GM21786 (cell line): Measurements from ENCODE around the gene ZBTB7B.

Experiments
- ATAC-seq: cut with Tn5 transposase; IDR thresholded peaks from one replicate; pipeline ENCODE4 v1.9.1; 2021; ENCODE audit not compliant: unreplicated experiment

Gene ZBTB7B

DNA sequence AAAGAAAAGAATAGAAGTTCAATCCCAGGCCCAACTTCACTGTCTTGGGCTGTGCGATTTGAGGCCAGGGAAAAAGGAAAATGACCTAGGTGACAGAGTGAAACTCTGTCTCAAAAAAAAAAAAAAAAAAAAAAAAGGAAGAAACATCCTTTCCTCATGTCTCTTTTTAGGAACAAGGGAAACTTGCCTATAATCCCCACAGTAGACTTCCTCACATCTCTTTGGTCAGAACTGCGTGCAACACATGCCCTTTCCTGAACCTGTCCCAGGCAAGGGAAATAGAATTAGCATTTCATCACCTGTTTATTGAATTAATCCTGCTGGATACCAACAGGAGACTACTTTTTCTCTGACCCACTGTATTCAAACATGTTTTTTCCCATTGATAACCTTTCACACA is 33.3 kb downstream of the ZBTB7B start:
- no peak for ATAC-seq

DNA sequence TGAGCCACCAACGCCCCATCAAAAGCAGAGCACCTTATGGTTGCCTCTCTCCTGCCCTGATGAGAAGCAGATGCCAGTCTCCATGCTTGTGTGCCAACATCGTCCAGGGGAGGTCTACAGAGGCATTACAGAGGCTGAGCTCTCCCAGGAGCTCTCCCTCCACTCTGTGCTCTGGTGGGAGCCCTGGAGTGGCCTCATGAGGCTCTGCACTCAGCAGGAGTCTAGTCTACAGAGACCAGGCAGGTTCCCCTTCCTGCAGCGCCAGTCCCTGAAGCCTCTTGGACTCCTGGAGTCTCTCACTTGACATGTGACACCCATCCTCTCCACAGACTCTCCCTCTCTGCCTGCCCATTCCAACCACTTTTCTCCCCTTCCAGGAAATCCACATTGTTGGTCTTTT is 34.4 kb downstream of the ZBTB7B start:
- no peak for ATAC-seq

DNA sequence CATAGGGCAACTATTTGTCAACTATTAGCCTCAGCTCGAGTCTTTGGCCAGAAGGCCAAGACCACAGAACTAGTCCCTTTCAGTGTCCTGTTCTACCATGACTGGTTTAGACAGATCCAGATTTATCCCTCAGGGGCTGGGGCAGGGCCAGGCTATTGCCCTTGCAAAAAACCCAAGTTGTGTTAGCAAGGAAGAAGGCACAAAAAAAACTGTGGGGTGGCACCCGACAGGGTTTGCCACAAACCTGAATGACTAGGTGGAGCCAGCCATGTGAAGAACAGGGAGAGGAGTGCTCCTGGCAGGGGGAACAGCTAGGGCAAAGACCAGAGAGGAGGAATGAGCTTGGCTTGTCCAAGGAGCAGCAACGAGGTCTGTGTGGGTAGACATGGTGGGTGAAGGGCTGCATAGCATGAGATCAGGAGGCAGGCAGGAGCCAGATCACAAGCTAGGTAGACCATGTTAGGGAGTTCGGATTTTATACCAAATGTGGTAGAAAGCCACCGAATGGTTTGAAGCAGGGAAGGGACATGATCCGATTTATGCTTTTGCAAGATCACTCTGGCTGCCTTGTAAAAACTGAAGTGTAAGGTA is 35.3 kb downstream of the ZBTB7B start:
- ATAC-seq: no peak

DNA sequence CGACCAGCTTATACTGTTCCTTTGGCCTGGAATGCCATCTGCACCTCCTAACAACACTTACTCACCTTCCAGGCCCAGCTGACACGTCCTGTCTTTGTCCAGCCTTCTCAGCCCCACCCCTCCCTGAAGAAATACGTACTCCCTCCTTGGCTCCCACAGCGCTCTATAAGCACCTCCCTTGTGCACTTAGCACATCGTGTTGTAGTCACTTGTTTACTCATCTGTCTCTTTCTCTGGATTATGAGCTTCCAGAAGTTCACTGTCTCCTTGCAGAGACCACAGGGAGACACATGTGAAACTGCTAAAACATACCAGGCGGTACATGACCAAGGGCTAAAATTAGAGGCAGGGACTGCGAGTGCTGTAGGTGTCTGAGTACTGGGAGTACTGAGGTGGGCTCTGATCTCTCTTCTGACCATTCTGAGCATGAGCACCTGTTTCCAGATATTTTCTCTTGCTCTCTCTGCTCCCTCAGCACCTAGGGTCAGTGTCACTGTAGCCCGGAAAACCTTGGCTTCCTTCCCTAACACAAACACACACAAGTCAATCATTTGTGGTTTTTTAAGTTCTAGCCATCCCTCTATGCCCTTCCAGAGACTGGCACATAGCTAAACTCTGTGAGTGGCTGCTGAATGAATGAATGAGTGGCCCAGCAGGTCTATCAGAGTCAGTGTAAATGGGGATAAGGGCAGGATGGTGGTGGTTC is 36.2 kb downstream of the ZBTB7B start:
- ATAC-seq: no peak

DNA sequence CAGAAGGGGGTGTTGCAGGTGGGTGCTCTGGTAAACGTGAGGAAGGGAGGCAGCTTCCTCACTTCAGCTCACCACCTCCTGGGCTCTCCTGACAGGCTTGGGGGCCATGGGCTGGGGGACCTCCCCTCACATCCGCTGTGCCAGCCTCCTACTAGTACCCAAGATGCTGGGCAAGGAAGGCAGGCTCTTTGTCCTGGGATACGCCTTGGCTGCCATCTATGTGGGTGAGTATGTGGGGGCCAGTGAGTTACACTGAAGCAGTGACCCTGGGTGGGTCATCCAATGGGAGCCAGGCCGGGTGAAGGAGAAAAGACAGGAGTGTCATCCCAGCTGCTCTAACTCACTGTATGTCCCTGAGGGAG is 36.7 kb downstream of the ZBTB7B start:
- ATAC-seq: no peak

DNA sequence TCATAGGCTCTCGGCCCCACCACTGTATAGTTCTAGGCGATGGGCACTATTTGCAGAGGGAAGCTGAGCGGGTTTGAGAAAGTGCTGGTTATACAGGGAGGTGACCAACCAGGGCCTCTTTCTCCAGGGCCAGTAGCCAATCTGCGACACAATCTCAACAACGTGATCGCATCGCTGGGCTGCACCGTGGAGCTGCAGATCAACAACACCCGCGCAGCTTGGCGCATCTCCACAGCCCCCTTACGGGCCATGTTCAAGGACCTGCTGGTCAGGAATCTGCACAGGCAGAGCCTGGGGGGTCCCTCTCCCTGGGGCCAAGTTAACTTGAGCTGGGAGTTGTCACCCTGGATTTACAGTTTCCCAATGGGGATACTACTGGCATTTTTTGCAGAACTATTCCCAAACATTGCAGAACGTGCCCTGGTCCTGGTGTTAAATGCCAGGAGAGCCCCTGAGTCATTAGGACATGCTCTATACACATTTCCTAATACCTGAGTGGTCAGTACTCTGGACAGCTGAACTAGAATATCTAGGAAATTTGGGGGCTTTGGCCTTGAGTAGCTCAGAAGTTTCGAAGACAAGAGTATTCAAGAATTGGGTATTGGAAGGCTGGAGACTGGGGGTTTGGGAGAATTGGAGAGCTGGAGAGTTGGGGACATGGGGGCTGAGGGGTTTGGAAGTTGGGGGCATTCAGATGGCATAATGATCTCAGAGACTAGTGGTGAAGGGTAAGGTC is 37.9 kb downstream of the ZBTB7B start:
- no peak for ATAC-seq

DNA sequence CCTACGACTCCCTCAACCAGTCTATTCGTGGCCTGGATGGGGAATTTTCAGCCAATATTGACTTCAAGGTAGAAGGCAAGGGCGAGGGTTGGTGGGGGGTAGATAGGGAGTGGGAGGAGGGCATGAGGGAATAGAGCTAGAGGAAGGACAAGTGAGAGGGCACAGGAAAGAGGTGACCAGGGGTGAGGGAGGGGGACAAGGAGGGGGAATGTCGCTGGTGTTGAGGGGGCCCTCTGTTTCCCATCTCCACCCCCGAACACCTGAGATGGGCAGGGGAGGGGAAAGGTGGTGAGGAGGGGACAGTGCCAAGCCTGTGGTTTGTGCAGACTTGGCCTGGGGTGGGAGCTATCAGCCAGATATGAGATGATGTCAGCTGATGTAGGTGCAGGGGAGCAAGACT is 40.2 kb downstream of the ZBTB7B start:
- no peak for ATAC-seq

DNA sequence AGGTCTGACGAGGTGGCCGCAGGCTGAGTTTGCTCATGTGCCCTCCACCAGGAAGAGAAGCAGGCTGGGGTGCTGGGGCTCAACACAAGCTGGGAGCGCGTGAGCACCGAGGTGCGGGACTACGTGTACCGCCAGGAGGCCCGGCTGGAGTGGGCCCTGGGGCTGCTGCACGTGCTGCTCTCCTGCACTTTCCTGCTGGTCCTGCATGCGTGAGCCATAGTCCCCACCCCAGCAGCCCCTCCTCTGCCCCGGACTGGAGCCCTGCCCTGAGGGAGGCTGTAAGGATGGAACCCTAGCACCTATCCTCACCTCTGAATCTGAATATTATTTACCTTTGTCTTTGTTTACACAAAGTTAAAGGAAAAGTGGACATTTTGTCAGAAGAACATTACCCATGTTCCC is 40.7 kb downstream of the ZBTB7B start:
- no peak for ATAC-seq

DNA sequence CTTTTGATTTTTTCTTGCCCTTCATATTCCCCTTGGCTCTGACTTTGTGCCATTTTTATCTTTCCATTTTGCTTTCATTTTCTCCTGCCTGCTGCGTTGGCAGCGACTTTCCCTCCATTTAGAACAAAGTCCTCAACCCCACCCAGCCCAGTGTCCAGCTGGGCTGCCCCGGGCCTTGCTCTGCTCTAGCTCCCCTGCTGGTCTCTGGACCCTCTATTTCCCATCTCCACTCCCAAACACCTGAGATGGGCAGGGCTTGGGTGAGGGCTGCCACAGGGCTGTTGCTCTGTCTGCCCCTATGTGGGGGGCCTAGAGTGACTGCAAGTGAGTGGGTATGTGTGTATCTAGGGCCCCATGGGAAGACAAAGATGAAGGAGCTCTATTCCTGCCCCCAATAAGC is 41.2 kb downstream of the ZBTB7B start:
- ATAC-seq: no peak

DNA sequence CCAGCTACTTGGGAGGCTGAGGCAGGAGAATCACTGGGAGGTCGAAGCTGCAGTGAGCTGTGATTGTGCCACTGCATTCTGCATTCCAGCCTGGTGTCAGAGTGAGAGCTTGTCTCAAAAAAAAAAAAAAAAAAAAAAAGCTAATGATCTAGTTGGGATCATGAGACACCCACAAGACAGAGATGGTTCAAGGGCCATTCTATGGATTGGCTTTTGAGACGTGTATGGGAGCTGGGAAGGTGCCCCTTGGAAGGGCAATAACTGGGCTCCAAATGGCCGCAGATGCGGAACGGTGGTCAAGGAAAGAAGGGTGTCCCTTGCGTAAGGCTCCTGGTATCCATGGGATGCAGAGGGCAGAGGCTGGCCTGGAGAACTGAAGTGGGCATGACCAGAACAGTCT is 41.8 kb downstream of the ZBTB7B start:
- no peak for ATAC-seq

DNA sequence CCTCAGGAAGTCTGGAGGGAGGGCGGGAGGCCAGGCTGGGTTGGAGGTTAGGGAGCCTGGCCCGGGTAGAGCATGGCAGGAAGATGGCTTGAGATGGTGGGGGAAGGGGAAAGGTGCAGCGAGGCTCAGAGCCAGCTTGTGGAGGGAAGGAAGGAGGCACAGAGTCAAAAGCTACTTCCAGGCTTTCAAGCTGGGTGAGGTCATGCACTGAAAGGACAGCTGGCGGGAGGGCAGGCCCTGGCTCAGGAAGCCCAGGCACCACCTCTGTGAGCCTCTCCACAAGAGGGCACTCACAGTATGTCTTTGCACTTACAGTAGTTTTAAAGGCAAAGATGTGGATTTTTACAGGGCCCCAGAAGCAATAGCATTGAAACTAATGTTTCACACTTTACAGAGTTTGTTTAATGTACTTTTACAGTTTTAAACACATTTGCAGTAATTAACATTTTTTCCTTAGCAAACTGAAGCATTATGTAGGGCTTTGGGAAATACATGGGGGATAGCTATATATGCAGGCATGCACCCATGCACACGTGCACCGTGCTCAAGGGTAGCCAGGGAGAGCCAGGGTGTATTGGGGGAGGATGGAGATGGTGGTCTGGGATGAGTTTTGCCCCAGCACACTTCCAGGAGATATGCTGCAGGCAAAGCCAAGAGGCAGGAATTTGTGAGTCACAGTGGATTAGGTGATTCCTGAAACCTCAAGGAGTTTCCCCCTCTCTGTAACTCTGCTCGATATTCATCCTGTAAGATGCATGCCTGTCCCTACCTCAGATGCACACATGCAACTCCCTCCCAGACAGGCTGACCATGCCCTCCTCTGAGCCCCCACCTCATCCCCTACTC is 42.4 kb downstream of the ZBTB7B start:
- ATAC-seq: no peak

DNA sequence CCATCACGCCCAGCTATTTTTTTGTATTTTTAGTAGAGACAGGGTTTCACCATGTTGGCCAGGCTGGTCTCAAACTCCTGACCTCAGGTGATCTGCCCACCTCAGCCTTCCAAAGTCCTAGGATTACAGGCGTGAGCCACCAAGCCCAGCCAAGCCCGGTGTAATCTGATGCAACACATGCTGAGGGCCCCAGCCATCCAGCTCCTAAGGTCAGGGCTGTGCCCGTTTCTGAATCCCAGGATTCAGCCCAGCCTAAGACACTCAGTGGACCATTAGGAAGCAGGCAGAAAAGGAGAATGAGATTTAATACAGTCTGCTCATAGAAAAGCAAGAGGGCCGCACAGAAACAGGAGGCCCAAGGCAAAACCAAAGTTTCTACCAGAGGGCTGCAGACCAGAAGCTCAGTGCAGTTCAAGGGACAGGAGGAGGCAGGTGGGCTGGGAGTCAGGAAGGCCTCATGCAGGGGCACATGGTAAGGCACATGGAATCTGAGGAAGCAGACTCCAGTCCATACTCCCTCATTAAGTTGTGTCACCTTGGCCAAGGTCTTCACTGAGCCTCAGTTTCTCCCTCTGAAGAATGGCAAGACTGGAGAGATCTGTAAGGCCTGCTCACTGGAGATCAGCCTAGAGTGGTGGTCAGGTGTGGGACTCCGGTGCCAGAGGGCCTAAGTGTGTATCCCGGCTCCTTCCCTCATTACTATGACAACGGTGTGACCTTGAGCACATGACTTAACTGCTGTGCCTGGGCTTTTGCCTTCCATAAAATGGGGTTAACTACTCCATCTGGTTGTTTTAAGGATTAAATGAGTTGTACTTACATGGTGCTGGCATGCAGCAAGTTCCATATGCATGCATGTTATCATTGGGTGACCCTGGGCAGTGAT is 46.1 kb downstream of the ZBTB7B start:
- no peak for ATAC-seq

DNA sequence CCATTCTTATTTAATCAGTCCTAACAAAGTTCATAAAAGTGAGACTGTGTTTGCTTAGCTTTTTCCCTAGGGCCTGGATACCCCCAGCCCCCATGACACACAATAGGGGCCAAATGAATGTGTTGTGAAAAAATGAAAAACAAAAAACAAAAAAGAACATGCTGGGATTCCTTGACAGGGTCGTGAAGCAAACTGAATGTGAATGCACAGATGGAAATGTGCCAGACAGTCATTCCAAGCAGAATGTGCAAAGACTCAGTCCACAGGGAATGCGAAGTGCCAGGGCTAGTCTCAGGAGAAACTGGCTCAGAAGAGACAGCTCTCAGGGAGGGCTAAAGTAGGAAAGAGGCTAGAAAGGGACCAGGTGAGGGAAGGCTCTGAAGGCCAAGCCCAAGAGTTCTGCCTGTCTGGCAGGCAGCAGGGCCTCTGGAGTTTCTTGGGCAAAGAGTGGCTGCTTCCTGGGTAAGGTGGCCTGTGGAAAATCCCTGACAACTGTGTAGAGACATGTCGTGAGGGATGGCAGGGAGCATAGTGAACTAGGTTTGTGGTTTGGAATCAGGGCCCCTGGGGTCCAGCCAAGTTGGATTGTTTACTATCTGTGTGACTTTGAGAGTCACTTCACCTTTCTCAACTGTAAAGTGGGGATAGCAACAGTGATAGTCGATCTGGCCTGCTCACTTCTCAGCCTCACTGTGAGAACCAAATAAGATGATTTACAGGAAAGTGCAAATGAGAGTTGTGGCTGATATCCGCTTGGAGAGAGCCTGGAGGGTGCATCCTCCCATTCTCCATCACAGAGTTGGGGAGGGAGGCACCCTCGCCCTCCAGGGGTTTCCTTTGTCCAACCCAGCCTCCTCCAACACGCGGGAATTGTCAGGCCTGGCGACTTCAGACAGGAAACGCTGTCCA is 47.3 kb downstream of the ZBTB7B start:
- no peak for ATAC-seq

DNA sequence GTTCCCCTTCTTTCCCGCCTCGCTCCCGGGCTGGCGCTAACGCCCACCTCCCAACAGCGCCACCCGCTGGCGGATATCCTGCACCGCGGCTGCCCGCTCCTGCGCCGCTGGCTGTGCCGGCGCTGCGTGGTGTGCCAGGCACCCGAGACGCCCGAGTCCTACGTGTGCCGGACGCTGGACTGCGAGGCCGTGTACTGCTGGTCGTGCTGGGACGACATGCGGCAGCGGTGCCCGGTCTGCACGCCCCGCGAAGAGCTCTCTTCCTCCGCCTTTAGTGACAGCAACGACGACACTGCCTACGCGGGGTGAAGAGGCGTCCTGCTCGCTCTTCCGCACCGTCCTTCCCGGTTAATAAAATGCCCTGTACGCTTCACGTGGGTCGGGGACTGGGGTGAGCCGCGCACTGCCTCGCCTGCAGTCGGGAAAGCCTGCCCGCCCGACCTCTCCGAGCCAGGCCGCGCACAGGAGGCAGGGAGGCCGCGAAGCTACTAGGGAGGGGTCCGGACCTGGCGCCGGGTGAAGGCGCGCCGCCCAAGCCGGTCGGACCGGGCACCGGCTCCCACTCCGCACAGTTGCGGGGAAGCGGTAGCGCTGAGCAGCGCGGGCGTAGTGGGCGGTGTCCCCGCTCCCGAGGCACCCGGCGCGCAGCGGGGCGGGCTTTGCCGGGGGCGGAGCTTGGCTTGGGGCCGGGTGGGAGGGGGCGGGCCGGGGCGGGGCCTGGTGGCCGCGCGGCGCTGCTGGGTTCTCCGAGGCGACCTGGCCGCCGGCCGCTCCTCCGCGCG is 48.1 kb downstream of the ZBTB7B start, which contains the start of gene ADAM15:
ADAM15 (plus strand) TSS at position 757 of the 782 bp plus-strand sequence. CDS start 71 bp downstream, outside the sequence.
- peak; percentile 50 for ATAC-seq

DNA sequence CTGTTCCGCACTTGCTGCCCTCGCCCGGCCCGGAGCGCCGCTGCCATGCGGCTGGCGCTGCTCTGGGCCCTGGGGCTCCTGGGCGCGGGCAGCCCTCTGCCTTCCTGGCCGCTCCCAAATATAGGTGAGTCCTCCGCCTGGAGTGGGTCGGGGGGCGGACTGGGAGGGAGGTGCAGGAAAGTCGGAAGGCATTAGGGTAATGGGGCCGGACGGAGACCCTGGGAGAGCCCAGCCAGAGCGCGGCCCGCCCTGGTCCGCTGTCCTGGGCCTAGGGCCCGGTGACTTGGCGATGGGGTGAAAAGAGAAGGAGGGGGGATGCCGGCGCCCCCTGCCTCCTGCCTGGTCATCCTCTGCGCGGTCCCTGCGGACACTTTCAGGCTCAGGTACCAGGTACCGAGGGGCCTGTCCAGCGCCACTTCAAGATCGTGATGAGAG is 48.8 kb downstream of the ZBTB7B start:
- no peak for ATAC-seq

DNA sequence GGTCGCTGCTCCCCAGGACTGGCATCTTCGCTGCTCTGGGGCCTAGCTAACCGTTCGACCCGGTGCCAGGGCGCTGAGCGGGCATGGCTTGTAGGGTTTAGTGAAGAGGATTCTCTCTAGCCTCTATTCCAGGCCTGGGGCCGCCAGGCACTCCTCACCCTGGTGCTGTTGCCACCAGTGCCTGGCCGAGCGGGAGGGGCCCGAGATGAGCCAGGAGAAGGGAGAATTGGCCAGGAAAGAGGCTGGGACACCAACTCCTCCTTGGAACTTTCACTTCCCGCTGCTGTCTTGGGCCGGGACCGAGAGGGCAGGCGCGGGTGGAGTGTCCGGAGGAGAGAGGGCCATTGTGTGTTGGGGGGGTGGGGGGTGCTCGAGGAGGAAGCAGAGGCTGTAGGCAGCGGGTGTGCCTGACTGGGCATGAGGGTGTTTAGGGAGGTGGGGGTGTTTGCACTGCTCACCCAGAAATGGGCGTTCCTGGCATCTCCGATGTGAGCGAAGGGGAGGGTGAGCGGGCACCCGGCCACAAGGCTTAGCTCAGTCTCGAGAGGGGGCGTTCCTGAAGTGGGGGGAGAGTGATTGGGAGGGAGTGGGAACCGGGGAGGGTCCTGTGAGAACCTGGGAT is 49.3 kb downstream of the ZBTB7B start:
- ATAC-seq: no peak

DNA sequence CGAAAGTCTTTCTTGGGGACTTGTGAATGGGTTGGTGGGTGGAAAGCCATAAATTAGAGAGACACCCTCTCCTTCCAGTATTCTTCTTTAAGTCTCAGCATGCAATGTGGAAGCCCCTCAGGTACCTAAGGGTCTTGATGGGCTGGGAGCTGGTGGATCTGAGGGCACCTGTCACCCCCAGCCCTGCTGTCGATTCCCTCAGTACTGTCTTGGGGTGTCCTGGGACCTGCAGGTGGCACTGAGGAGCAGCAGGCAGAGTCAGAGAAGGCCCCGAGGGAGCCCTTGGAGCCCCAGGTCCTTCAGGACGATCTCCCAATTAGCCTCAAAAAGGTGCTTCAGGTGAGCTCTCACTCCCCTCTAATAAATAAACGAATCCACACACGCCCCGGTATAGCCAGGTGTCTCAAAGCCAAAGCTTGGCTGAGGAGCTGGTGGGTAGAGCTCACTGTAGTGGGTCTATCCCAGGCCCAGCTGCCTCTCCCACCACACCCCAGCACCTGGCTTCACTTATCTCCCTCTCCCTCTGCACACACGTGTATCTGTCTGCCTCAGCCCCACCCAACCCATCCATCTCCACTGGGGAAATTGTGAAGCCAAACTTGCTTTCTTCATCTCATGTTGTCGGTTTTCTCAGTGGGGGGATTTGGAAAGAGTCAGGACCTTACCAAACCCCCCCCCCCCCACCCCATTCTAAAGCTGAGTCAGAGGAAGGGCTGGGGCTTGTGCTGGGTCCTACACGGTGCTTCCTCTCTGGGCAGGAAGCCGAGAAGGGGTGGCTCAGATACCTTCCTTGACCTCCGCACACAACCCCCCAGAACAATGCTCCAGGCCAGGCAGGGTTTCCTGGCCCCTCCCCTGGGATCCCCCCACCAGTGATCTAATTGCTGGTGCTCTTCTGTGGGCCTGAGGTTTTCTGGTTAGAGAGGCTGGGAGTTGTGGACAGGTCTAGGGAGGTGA is 50.1 kb downstream of the ZBTB7B start:
- ATAC-seq: no peak
